Fibroblast of villous mesenchyme (primary cell): ENCODE measurements around the gene ZNF597. TPM values are rescaled to one million over a fixed set of nuclear protein-coding genes. Genes with fewer than 3 reads are reported as not detected.
A peak's percentile ranks its signal among the peaks of the same experiment; 100 is the strongest.

Source experiments
- DNase-seq: peaks from one replicate; pipeline ENCODE4 v3.0.0-alpha.2; 2010; ENCODE audit warnings: low read depth
- H3K4me3 ChIP-seq: 2 replicates; pipeline ENCODE4 v1.5.1; 2011; ENCODE audit warnings: low read depth, mild to moderate bottlenecking, low read length
- CTCF ChIP-seq: IDR thresholded peaks from 2 replicates; pipeline ENCODE4 v1.5.1; 2012; ENCODE audit warnings: low read depth, mild to moderate bottlenecking, low read length; ENCODE audit not compliant: insufficient read depth
- total RNA-seq: library from RNA; depleted of rRNA; stranded (reverse); fragments of >200 nt; gene quantifications from 2 replicates; pipeline ENCODE4 v1.2.3, GENCODE V29; 2012

ZNF597 gene, protein sequence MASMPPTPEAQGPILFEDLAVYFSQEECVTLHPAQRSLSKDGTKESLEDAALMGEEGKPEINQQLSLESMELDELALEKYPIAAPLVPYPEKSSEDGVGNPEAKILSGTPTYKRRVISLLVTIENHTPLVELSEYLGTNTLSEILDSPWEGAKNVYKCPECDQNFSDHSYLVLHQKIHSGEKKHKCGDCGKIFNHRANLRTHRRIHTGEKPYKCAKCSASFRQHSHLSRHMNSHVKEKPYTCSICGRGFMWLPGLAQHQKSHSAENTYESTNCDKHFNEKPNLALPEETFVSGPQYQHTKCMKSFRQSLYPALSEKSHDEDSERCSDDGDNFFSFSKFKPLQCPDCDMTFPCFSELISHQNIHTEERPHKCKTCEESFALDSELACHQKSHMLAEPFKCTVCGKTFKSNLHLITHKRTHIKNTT
- 3.2 and 5.2 TPM in 2 replicates for total RNA-seq

GRCh38 chr16:3443108-3444031 lies at the start of gene ZNF597, which contains the start of gene NAA60:
Gene ZNF597, minus strand, starts transcription at chr16:3443504. Its CDS starts 351 bp downstream, at chr16:3443153.
Gene NAA60, plus strand, starts transcription at chr16:3443680. Its CDS starts 32,548 bp downstream, at chr16:3476228.
- peak within 1 kb of the TSS; percentile 87 for H3K4me3 ChIP-seq
- TF ChIP-seq CTCF: no peak
- DNase-seq: peak; percentile 96

GRCh38 chr16:3492356-3492755 lies 49.1 kb upstream of the ZNF597 start:
- H3K4me3 ChIP-seq: no peak overlapping the region
- no peak for DNase-seq
- no peak for TF ChIP-seq CTCF

- no peak for DNase-seq
- H3K4me3 ChIP-seq: no peak overlapping the region
- TF ChIP-seq CTCF: no peak
Measured at GRCh38 chr16:3490911-3491629, 47.8 kb upstream of the ZNF597 start.

DNA sequence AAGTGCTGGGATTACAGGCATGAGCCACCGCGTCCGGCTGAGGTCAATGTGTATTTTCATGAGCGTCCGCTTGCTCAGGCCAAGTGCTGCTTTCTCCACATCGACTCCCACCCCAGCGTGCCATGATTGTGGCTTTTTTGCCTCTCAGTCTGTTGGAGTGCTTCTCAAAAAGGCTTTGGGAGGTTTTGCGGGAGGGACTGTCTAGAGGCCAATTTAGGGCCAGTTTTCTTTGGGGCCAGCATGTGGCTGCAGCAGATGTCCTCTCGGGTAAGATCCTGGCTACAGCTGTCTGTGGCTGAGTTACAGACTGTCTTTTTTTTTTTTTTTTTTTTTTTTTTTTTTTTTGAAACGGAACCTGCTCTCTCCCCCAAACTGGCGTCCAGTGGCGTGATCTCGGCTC lies 45.5 kb upstream of the ZNF597 start:
- TF ChIP-seq CTCF: no peak
- H3K4me3 ChIP-seq: no peak overlapping the region
- no peak for DNase-seq

- TF ChIP-seq CTCF: no peak
- no peak for DNase-seq
- H3K4me3 ChIP-seq: no peak overlapping the region
Measured at GRCh38 chr16:3487521-3488410, 44.5 kb upstream of the ZNF597 start.
